KG1 (cell line): ENCODE results near the gene DCUN1D2.
"Not testable (repeated sequence)": the region's sequence is repeated elsewhere in the genome, so short reads cannot be mapped to it uniquely, and the experiment has no call there.

Source experiments
- DNase-seq: peaks from one replicate; lab custom pipeline; 2025; lab: John Stamatoyannopoulos, UW

DCUN1D2 gene

GRCh38 chr13:113490496-113491417 lies at the start of gene DCUN1D2:
TSS of gene DCUN1D2 (minus strand) at chr13:113490711. CDS start at chr13:113490669, 42 bp downstream.
- peak; percentile 69 for DNase-seq

GRCh38 chr13:113539822-113540221 lies 49.3 kb upstream of the DCUN1D2 start:
- DNase-seq = no peak

- no peak for DNase-seq
These were observed 48.7 kb upstream of the DCUN1D2 start for GRCh38 chr13:113539176-113539575.

- no peak for DNase-seq
These were observed 48.2 kb upstream of the DCUN1D2 start for GRCh38 chr13:113538689-113539058.

- no peak for DNase-seq
These were observed 47.6 kb upstream of the DCUN1D2 start for GRCh38 chr13:113537909-113538688.

- no peak for DNase-seq
These were observed 46.7 kb upstream of the DCUN1D2 start for GRCh38 chr13:113537205-113537604.

GRCh38 chr13:113536461-113537110 lies 46.1 kb upstream of the DCUN1D2 start:
- DNase-seq = no peak

- no peak for DNase-seq
These were observed 44.9 kb upstream of the DCUN1D2 start for GRCh38 chr13:113535381-113535781.

GRCh38 chr13:113534236-113534860 lies 43.8 kb upstream of the DCUN1D2 start:
- DNase-seq = no peak

GRCh38 chr13:113533161-113533840 lies 42.8 kb upstream of the DCUN1D2 start:
- DNase-seq = no peak

GRCh38 chr13:113532156-113532806 lies 41.8 kb upstream of the DCUN1D2 start:
- DNase-seq = no peak

GRCh38 chr13:113531041-113531873 lies 40.7 kb upstream of the DCUN1D2 start:
- no peak for DNase-seq

- DNase-seq = no peak
These were observed 38.3 kb upstream of the DCUN1D2 start for GRCh38 chr13:113528813-113529180.

- DNase-seq = no peak
These were observed 37.7 kb upstream of the DCUN1D2 start for GRCh38 chr13:113528101-113528812.

GRCh38 chr13:113527272-113527958 lies 36.9 kb upstream of the DCUN1D2 start:
- DNase-seq = no peak

GRCh38 chr13:113526466-113527220 lies 36.1 kb upstream of the DCUN1D2 start:
- no peak for DNase-seq

GRCh38 chr13:113522438-113522837 lies 31.9 kb upstream of the DCUN1D2 start:
- not testable (repeated sequence) for DNase-seq

- no peak for DNase-seq
These were observed 30.1 kb upstream of the DCUN1D2 start for GRCh38 chr13:113520571-113520970.
